SK-N-SH treated with all-trans-retinoic acid at 6 μM for 48 hours (cell line): ENCODE data around the gene DPPA4.

Source experiments
- ATAC-seq: fragments of 200-7000 bp; cut with Tn5 transposase; 3 replicates; pipeline ENCODE4 v1.9.1; 2020; ENCODE audit warnings: mild to moderate bottlenecking, moderate library complexity
- ARNTL ChIP-seq: fragments of 450-650 bp; formaldehyde crosslinking; IDR thresholded peaks from 2 replicates; pipeline ENCODE4 v1.5.0; 2020; ENCODE audit warnings: low read depth, mild to moderate bottlenecking, moderate library complexity, borderline replicate concordance
- BACH2 ChIP-seq: fragments of 250-450 bp; sonication (Bioruptor Pico); IDR thresholded peaks from 2 replicates; pipeline ENCODE4 v1.9.0; 2021; ENCODE audit warnings: mild to moderate bottlenecking, borderline replicate concordance
- CREB5 ChIP-seq: fragments of 250-450 bp; sonication (Bioruptor Pico); IDR thresholded peaks from 2 replicates; pipeline ENCODE4 v1.5.1; 2020; ENCODE audit warnings: low read depth, mild to moderate bottlenecking, moderate library complexity
- CSRNP3 ChIP-seq: fragments of 250-450 bp; sonication (Bioruptor Pico); IDR thresholded peaks from 2 replicates; pipeline ENCODE4 v1.5.1; 2021; ENCODE audit warnings: mild to moderate bottlenecking, moderate library complexity
- ESRRG ChIP-seq: fragments of 250-450 bp; sonication (Bioruptor Pico); IDR thresholded peaks from 2 replicates; pipeline ENCODE4 v1.6.1; 2021; ENCODE audit warnings: mild to moderate bottlenecking
- ISL1 ChIP-seq: fragments of 250-450 bp; sonication (Bioruptor Pico); IDR thresholded peaks from 2 replicates; pipeline ENCODE4 v2.1.2; 2022; ENCODE audit warnings: mild to moderate bottlenecking, moderate library complexity
- OSR1 ChIP-seq: fragments of 250-450 bp; sonication (Bioruptor Pico); IDR thresholded peaks from 2 replicates; pipeline ENCODE4 v1.8.0; 2022; ENCODE audit warnings: moderate library complexity, mild to moderate bottlenecking, inconsistent platforms
- PPARA ChIP-seq: fragments of 250-450 bp; sonication (Bioruptor Pico); IDR thresholded peaks from 2 replicates; pipeline ENCODE4 v1.5.0; 2020; ENCODE audit warnings: mild to moderate bottlenecking, borderline replicate concordance
- RARB ChIP-seq: fragments of 250-450 bp; sonication (Bioruptor Pico); IDR thresholded peaks from 2 replicates; pipeline ENCODE4 v1.8.0; 2021; ENCODE audit warnings: mild to moderate bottlenecking, moderate library complexity
- SNAI2 ChIP-seq: fragments of 250-450 bp; sonication (Bioruptor Pico); IDR thresholded peaks from 2 replicates; pipeline ENCODE4 v1.5.0; 2020; ENCODE audit warnings: mild to moderate bottlenecking, moderate library complexity
- TCF4 ChIP-seq: fragments of 250-450 bp; sonication (Bioruptor Pico); IDR thresholded peaks from 2 replicates; pipeline ENCODE4 v1.8.0; 2021; ENCODE audit warnings: mild to moderate bottlenecking, moderate library complexity, borderline replicate concordance
- TOX ChIP-seq: fragments of 250-450 bp; sonication (Bioruptor Pico); IDR thresholded peaks from 2 replicates; pipeline ENCODE4 v1.8.0; 2021; ENCODE audit warnings: mild to moderate bottlenecking, moderate library complexity, borderline replicate concordance
- TSHZ2 ChIP-seq: fragments of 250-450 bp; sonication (Bioruptor Pico); IDR thresholded peaks from 2 replicates; pipeline ENCODE4 v1.5.0; 2020; ENCODE audit warnings: mild to moderate bottlenecking, moderate library complexity
- ZFP30 ChIP-seq: fragments of 450-650 bp; formaldehyde crosslinking; IDR thresholded peaks from 2 replicates; pipeline ENCODE4 v1.5.0; 2022; ENCODE audit warnings: mild to moderate bottlenecking, moderate library complexity
- ZNF565 ChIP-seq: fragments of 450-650 bp; formaldehyde crosslinking; conservative IDR thresholded peaks from 2 replicates; pipeline ENCODE4 v1.5.0; 2020; ENCODE audit warnings: low read depth, mild to moderate bottlenecking, moderate library complexity
- ZNF70 ChIP-seq: fragments of 450-650 bp; formaldehyde crosslinking; IDR thresholded peaks from 2 replicates; pipeline ENCODE4 v1.5.0; 2020; ENCODE audit warnings: mild to moderate bottlenecking, moderate library complexity
- TF ChIP-seq, protein P1 (sequence below): fragments of 250-450 bp; sonication (Bioruptor Pico); IDR thresholded peaks from 2 replicates; pipeline ENCODE4 v1.8.0; 2020; ENCODE audit warnings: mild to moderate bottlenecking, moderate library complexity, borderline replicate concordance

DPPA4 gene

GRCh38 chr3:109356442-109357155, 19.3 kb upstream of the DPPA4 start:
- ATAC-seq, result no peak
- TF ChIP-seq BACH2 (CRISPR knock-in tag), result no peak
- no peak for TF ChIP-seq CREB5 (CRISPR knock-in tag)
- TF ChIP-seq, protein P1, sequence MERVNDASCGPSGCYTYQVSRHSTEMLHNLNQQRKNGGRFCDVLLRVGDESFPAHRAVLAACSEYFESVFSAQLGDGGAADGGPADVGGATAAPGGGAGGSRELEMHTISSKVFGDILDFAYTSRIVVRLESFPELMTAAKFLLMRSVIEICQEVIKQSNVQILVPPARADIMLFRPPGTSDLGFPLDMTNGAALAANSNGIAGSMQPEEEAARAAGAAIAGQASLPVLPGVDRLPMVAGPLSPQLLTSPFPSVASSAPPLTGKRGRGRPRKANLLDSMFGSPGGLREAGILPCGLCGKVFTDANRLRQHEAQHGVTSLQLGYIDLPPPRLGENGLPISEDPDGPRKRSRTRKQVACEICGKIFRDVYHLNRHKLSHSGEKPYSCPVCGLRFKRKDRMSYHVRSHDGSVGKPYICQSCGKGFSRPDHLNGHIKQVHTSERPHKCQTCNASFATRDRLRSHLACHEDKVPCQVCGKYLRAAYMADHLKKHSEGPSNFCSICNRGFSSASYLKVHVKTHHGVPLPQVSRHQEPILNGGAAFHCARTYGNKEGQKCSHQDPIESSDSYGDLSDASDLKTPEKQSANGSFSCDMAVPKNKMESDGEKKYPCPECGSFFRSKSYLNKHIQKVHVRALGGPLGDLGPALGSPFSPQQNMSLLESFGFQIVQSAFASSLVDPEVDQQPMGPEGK (CRISPR knock-in tag), result no peak
- TF ChIP-seq ZFP30, result no peak
- TF ChIP-seq CSRNP3 (CRISPR knock-in tag), result no peak

DNA sequence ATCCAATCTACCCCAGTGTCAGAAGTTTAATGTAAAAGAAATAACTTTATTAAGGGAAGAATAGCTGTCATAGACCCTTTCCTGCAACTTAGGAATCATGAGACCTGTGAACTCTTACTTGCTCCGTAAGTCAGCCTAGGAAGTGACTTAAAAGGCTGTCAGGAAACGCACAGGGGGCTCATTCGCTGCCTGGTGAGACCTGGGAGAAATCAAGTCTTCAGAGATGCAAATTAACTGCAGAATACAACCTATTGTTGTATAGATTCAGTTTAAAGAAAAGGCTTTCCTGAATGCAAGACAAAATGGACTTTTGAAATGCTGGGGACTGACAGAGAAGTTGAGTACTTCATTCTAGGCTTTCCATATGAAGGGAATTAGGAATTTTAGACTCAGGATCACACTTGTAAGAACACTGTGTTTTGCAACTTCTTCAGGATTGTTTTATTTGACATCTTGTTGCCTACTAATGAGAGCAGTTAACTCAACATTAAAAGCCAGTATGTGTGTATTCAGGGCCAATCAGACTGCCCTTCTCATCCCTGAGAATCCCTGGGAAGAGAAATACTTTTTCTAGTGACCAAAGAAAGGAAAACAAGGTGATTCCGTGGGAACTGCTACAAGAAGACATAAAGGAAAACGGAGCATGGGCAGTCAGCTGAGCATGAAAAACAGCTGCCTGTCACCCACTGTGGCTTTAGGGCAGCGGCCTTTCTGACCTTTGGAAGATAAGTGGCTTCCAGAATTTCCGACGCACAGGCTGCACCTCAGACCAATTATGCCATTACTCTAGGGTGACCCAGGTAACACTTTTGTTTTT, 18.5 kb upstream of the DPPA4 start:
- no peak for ATAC-seq
- TF ChIP-seq ZFP30 (no peak), TSHZ2 (no peak), TCF4 (CRISPR knock-in tag) (no peak), CSRNP3 (CRISPR knock-in tag) (no peak), PPARA (no peak), OSR1 (CRISPR knock-in tag) (no peak), ZNF70 (no peak), ISL1 (CRISPR knock-in tag) (no peak), BACH2 (CRISPR knock-in tag) (no peak), SNAI2 (CRISPR knock-in tag) (no peak), ARNTL (CRISPR knock-in tag) (no peak), RARB (CRISPR knock-in tag) (no peak), TOX (CRISPR knock-in tag) (no peak), ESRRG (CRISPR knock-in tag) (no peak)
- TF ChIP-seq, protein P1 (CRISPR knock-in tag), result no peak

GRCh38 chr3:109353057-109353456, 15.7 kb upstream of the DPPA4 start:
- ATAC-seq, result no peak
- TF ChIP-seq ESRRG (CRISPR knock-in tag), result no peak
- no peak for TF ChIP-seq CREB5 (CRISPR knock-in tag)
- TF ChIP-seq BACH2 (CRISPR knock-in tag), result no peak
- no peak for TF ChIP-seq ZNF565 (CRISPR knock-in tag)
